Measurements from ENCODE around the gene FHOD3. TPM values are rescaled to one million over a fixed set of nuclear protein-coding genes. Genes with fewer than 3 reads are reported as not detected.
"Not testable (repeated sequence)": the region's sequence is repeated elsewhere in the genome, so short reads cannot be mapped to it uniquely, and the experiment has no call there.

Gene FHOD3
- polyA plus RNA-seq, 1 donor from 2014 or later, result not detected

DNA sequence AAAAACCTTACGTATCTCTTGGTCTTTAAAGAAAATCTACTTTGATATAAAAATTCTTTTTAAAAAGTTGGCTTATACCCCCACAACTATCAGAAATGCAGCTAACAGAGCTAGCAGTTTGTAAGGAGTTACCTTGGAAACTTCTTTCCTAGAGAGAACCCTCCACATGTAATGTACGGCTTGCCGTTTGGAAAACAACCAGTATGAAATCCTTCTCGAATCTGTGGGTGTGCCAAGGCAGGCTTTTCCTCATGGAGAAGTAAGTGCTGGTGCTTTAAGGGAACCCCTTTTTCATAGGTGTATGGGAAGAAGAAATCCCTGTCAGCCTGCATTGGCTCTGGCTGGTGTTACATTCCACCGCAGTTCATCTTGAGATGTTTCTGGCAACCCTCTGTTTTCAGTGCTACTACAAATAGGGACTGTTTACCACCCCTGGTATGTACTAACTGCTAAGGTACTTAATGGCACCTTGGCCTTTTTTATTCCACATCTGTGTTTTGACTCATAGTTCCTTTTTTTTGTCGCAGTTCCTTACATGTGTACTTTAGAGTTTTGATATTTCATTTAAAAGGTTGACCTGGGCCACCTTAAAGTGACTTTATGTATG, 248.4 kb downstream of the FHOD3 start:
- H3K36me3 Mint-ChIP-seq, result no peaks in the 10 kb centered on the region
- peaks cover 0 to 1% (median 0%) of the 10 kb centered on the region in 3 donors for H3K4me1 Mint-ChIP-seq
- H3K27me3 Mint-ChIP-seq, result no peaks in the 10 kb centered on the region
- no peaks in the 10 kb centered on the region for H3K9me3 Mint-ChIP-seq
- H3K27ac Mint-ChIP-seq, result no peak overlapping the region
- no peak overlapping the region for H3K4me3 Mint-ChIP-seq

DNA sequence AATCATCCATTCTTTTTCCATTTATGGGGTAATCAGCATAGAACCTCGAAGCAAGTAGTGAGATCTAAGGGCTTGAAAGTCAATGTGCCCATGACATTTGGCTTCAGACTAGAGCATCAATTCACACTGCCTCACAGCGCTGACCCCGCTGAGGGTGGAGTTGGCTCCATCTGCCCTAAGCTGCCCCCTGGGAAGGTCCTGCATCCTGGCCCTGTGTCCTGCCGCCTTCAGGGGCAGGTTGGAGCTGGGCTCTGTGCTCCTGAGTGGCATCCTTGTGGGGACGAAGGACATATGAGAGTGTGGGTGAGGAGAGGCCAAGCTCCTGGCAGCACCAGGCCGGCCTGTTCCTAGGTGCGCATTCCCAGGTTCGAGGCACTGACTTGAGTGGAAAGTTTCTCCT, 249.4 kb downstream of the FHOD3 start:
- H3K36me3 Mint-ChIP-seq, result no peaks in the 10 kb centered on the region
- peaks cover 0 to 3% (median 0%) of the 10 kb centered on the region in 3 donors for H3K9me3 Mint-ChIP-seq
- H3K4me3 Mint-ChIP-seq, result no peak overlapping the region
- H3K27me3 Mint-ChIP-seq, result no peaks in the 10 kb centered on the region
- H3K4me1 Mint-ChIP-seq, result peaks cover 0 to 1% (median 0%) of the 10 kb centered on the region in 3 donors
- no peak overlapping the region for H3K27ac Mint-ChIP-seq

DNA sequence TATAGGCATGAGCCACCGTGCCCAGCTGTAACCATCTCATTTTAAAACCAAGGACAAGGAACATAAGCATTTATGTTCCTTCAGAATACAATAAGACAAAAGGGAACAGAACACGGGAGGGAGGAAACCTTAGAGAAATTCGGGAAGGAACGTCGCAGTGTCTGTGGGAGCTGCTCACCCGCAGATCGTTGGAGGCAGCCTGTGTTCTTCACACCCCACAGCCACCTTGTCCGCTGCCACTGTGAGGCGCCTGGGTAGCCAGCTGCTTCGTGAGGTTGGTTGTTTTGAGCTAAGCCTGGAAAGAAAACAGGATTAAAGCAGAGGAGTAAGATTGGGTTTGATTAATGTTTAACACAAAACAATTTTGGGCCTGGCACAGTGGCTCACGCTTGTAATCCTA, 250.0 kb downstream of the FHOD3 start:
- H3K36me3 Mint-ChIP-seq, result no peaks in the 10 kb centered on the region
- no peak overlapping the region for H3K27ac Mint-ChIP-seq
- H3K9me3 Mint-ChIP-seq, result peaks cover 0 to 3% (median 3%) of the 10 kb centered on the region in 3 donors
- H3K4me1 Mint-ChIP-seq, result peaks cover 0 to 1% (median 0%) of the 10 kb centered on the region in 3 donors
- H3K4me3 Mint-ChIP-seq, result no peak overlapping the region
- H3K27me3 Mint-ChIP-seq, result no peaks in the 10 kb centered on the region

DNA sequence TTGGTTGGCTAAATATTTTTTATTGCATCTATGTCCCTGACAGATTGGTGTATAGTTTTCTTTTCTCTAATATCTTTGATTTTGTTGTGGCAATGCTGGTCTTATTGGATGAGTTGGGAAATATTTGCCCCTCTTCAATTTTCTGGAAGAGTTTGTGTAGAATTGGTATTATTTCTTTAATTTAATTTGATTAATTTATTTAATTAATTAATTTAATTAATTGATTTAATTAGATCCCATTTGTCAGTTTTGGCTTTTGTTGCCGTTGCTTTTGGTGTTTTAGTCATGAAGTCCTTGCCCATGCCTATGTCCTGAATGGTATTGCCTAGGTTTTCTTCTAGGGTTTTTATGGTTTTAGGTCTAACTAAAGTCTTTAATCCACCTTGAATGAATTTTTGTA, 253.8 kb downstream of the FHOD3 start:
- not testable (repeated sequence) for H3K4me1 Mint-ChIP-seq, H3K9me3 Mint-ChIP-seq, H3K36me3 Mint-ChIP-seq, H3K27me3 Mint-ChIP-seq, H3K27ac Mint-ChIP-seq, H3K4me3 Mint-ChIP-seq

DNA sequence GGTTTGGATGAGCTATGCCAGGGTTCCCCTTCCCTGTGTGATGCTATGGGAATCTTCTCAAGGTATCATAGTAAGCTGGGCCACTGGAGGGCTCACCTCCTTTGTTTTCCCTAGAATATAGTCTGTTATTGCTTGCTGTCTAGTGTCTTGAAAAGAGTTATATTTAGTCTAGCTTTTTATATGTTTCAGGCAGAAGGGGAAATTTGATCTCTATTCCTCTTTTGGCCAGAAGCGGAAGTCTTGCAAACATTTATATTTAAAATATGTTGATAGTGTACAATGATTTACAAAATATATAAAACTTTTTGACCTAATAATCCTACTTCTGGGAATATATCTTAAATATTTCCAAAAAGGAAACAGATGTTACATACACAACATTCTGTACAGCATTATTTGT, 260.7 kb downstream of the FHOD3 start:
- H3K9me3 Mint-ChIP-seq, result peaks cover 0 to 4% (median 0%) of the 10 kb centered on the region in 3 donors
- H3K36me3 Mint-ChIP-seq, result no peaks in the 10 kb centered on the region
- H3K27me3 Mint-ChIP-seq, result peaks cover 4% of the 10 kb centered on the region
- peaks cover 0 to 2% (median 0%) of the 10 kb centered on the region in 3 donors for H3K4me1 Mint-ChIP-seq
- H3K27ac Mint-ChIP-seq, result no peak overlapping the region
- no peak overlapping the region for H3K4me3 Mint-ChIP-seq

DNA sequence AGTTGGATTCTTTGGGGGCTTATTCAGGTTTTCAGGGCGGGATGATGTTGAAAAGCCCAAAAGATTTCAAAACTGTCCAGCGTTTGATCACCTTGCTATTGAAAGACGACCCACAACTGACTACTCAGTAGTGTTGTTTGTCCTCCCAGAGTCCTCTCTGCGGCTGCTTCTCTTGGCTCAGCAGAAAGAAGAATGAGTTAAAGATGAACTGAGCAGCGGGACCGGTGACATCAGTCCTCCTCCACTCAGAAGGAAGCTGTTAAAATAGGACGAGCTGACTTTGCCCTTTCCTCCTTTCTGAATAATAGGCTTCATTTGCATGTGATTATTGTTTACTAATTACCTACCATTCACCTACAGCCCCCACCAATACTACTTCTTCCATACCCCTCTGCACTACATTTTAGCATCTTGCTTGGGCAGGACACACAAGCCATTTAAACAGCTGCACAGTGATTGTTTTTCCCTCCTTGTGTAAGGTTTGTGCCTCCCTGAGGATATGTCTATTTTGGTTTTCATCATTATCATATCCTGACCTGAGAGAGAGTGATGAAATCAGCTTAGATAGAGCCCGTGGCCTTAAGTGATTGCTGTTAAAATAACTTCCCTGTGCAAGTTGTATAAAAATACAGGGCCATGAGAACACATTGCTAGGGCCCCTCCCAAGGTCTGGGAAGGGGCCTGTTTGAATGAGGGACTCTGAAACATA, 261.8 kb downstream of the FHOD3 start:
- Mint-ChIP-seq H3K27ac (no peak overlapping the region), H3K36me3 (no peaks in the 10 kb centered on the region), H3K9me3 (peaks cover 0 to 3% (median 0%) of the 10 kb centered on the region in 3 donors), H3K4me3 (no peak overlapping the region), H3K4me1 (peaks cover 0 to 2% (median 0%) of the 10 kb centered on the region in 3 donors), H3K27me3 (peaks cover 4% of the 10 kb centered on the region)

DNA sequence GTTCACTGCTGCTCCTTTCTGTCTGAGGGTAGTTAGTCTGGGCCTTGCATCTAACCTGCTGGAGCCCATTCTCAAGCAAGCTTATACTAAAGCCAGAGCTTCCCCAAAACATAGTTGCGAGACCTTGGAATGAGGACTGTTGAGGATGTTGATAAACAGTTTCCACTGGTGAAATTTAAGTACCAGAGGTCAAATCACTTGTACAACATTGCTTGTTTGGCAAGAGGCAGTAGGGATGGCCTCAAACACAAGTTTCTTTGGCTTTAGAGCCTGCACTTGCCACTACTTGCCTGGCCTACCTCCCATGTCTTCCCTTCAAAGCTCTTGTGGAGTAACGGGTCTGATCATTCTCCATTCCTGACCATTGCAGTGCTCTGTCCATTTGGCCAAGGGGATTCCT, 262.7 kb downstream of the FHOD3 start:
- H3K4me1 Mint-ChIP-seq, result peaks cover 0 to 2% (median 0%) of the 10 kb centered on the region in 3 donors
- no peaks in the 10 kb centered on the region for H3K36me3 Mint-ChIP-seq
- H3K27me3 Mint-ChIP-seq, result peaks cover 4% of the 10 kb centered on the region
- no peak overlapping the region for H3K4me3 Mint-ChIP-seq
- H3K9me3 Mint-ChIP-seq, result peaks cover 0 to 3% (median 0%) of the 10 kb centered on the region in 3 donors
- no peak overlapping the region for H3K27ac Mint-ChIP-seq

DNA sequence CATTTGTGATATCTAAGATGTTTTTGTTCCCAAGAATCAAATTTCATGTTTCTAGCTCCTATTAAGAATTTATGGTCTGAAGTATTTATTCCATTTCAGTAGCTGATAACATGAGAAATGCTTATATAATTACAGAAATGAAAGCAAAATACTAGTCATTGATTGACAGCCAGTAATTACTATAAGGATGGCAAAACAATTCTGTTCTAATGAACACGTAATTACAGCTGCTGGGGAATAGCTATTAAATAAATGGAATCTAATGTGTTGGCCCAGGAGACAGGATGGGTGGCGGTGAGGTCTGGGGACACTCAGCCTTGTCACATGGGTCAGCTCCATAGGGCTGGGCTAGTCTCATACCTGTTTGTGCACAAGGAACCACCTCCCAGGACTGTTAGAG, 263.5 kb downstream of the FHOD3 start:
- H3K4me3 Mint-ChIP-seq, result no peak overlapping the region
- H3K9me3 Mint-ChIP-seq, result no peaks in the 10 kb centered on the region
- no peaks in the 10 kb centered on the region for H3K36me3 Mint-ChIP-seq
- H3K27me3 Mint-ChIP-seq, result peaks cover 7% of the 10 kb centered on the region
- peaks cover 0 to 2% (median 0%) of the 10 kb centered on the region in 3 donors for H3K4me1 Mint-ChIP-seq
- no peak overlapping the region for H3K27ac Mint-ChIP-seq

DNA sequence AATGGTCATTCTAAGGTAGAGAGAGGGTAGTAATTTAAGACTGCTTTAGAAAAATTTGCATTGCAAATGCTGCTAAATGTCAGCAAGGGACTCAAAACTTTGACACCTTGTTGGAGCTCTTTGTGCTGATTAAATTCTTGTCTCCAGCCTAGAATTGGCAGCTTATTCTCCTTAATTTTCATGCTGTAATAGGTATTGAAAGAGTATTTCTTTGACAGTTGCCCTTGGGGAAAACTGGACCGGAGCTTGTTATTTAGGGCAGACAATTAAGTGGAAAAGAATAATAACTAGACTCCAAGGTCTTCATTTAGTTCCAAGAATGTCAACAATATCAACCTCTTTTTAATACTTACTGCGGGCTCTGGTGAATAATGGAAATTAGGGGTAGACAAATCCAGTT, 267.3 kb downstream of the FHOD3 start:
- Mint-ChIP-seq H3K27ac (no peak overlapping the region), H3K36me3 (peaks cover 3% of the 10 kb centered on the region), H3K4me1 (no peaks in the 10 kb centered on the region), H3K4me3 (no peak overlapping the region), H3K9me3 (no peaks in the 10 kb centered on the region), H3K27me3 (peaks cover 7% of the 10 kb centered on the region)

DNA sequence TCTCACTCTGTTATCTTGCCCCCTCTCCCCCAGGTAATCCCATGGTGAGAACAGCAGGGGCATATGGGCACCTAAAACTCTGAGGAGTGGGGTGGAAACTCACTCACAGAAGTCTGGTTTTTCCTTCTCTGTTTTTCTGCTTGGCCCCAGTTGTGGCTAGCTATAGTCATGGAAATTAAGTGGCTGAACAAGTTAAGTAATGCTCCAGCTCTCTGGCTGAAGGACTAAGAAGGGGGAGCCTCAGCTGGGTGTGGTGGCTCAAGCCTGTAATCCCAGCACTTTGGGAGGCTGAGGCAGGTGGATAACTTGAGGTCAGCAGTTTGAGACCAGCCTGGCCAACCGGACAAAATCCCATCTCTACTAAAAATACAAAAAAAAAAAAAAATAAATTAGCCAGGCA, 270.3 kb downstream of the FHOD3 start:
- no peak overlapping the region for H3K27ac Mint-ChIP-seq
- no peaks in the 10 kb centered on the region for H3K9me3 Mint-ChIP-seq
- H3K27me3 Mint-ChIP-seq, result peaks cover 2% of the 10 kb centered on the region
- peaks cover 0 to 3% (median 0%) of the 10 kb centered on the region in 3 donors for H3K4me1 Mint-ChIP-seq
- no peak overlapping the region for H3K4me3 Mint-ChIP-seq
- H3K36me3 Mint-ChIP-seq, result peaks cover 3% of the 10 kb centered on the region

DNA sequence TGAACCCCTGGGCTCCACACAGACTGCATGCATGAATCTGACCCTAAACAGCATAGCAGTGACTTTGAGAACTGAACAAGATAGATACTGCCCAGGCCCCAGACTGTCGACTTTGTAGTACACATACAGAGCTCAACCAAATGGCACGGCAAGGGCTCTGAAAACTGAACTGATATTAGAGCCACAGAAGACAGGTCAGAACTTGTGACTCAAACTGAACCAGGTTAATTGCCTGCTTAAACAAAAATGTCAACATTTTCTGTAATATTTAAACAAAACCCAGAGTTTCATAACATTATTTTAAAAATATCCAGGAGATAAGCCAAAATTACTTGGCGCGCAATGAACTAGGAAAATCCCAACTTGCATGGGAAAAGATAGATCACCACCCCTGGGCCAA, 271.0 kb downstream of the FHOD3 start:
- Mint-ChIP-seq H3K9me3 (no peaks in the 10 kb centered on the region), H3K4me3 (no peak overlapping the region), H3K36me3 (peaks cover 3% of the 10 kb centered on the region), H3K27ac (no peak overlapping the region), H3K27me3 (peaks cover 2% of the 10 kb centered on the region), H3K4me1 (peaks cover 0 to 3% (median 0%) of the 10 kb centered on the region in 3 donors)

DNA sequence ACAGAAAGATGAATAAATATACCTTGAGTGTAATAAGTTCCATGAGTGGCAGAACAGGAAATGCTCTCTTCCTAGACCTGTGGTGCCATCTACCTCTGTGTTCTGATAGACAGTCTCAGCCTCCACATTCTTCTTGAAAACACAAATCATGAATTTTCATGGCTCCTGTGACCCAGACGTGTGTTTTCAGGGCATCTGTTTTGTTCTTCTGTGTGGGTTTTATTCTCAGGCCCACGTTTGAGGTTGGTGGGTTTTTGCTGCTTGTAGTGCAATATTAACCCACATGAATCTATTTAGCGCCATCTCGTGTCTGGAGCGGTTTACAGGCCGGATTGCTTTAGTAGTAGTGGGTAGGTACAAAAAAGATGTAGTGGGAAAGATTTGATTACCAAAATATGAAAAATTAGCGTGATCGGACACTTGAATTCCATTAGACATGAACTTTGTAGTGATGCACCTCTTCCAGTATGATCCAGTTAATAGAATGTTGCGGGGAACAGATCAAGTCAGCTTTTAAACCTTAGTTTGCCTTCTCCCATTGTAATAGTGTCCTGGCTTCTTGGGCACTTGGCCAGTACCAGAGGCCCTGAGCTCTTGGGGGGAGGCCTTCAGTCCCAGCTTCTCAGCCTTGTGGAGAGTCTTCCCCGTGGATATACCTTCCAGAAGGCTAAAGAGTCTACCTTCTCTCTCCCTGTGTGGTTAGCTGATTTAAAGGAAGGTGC, 274.8 kb downstream of the FHOD3 start:
- peaks cover 1% of the 10 kb centered on the region for H3K27me3 Mint-ChIP-seq
- no peaks in the 10 kb centered on the region for H3K9me3 Mint-ChIP-seq
- H3K27ac Mint-ChIP-seq, result no peak overlapping the region
- no peak overlapping the region for H3K4me3 Mint-ChIP-seq
- H3K36me3 Mint-ChIP-seq, result no peaks in the 10 kb centered on the region
- H3K4me1 Mint-ChIP-seq, result peaks cover 0 to 3% (median 0%) of the 10 kb centered on the region in 3 donors

DNA sequence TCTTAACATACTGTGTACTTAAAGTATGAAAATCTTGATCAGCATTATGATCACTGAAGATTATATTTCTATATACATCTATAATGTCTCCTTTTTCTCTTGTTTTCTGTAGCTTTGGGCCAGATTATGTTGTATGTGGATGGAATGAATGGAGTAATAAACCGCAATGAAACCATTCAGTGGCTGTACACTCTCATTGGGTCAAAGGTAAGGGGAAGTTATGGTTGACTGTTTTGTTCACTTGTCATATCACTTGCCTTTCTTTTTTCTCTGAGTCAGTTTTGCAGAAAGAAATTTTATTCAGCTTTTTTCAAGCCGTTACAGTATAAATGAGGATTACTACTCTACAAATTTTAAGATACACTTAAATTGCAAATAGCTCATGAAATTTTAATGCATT, 278.8 kb downstream of the FHOD3 start:
- Mint-ChIP-seq H3K36me3 (no peaks in the 10 kb centered on the region), H3K4me3 (no peak overlapping the region), H3K27me3 (peaks cover 4% of the 10 kb centered on the region), H3K4me1 (peaks cover 0 to 3% (median 1%) of the 10 kb centered on the region in 3 donors), H3K27ac (no peak overlapping the region), H3K9me3 (no peaks in the 10 kb centered on the region)

DNA sequence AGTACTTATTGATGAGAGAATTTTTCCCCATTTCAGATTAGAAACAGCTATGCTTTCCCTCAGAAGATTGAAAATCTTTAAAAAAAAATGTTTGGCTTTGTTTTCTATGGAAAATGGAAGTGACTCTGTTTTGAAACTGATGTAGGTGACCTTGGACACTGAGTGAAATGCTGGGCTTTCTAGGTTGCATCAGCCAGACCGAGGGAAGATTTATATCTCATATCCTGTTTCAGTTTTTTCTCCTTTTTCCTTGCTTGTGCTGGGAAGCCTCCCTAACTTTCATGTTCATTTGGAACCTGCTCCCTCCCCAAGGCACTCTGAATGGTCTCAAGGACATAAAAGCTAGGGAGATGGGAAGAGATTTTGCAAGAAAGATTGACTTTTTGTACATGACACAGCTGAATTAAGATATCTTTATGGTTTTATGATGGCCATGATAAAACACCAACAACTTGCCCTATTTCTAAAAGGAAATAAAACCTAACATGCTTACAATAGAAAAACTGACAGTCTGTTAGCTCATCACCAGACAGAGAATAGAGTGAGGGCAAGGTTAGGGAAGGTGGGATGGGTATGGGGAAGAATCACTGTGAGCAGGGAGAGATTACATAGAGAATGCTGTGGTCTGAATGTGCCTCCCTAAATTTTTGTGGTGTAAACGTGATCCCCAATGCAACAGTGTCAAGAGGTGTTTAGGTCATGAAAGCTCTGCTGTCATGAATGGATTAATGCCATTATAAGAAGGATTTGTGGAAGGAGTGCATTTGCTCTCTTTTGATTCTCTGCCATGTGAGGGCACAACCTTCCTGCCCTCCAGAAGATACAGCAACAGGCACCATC, 281.6 kb downstream of the FHOD3 start:
- Mint-ChIP-seq H3K4me1 (peaks cover 0 to 1% (median 0%) of the 10 kb centered on the region in 3 donors), H3K4me3 (no peak overlapping the region), H3K27ac (no peak overlapping the region), H3K9me3 (no peaks in the 10 kb centered on the region), H3K36me3 (no peaks in the 10 kb centered on the region), H3K27me3 (peaks cover 4% of the 10 kb centered on the region)

DNA sequence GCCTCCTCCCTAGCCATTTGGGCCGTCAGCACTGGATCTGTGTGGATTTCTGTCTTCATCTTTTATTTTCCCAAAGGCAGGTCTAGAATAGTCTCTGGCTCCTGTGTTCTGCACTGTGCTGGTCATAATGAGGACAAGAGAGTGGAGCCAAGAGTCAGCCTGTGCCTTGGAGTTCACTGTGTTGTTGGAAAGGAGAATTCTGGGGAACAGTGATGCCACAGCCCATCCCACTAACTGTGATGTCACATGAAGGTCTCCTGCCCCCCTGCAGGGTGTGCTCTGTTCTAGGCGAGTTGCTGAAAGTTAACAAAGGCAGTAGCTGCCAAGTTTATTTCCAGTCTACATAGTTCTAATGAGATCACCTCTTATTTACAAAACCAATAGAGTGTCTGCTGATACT, 282.8 kb downstream of the FHOD3 start:
- Mint-ChIP-seq H3K27ac (no peak overlapping the region), H3K27me3 (peaks cover 4% of the 10 kb centered on the region), H3K4me3 (no peak overlapping the region), H3K9me3 (no peaks in the 10 kb centered on the region), H3K36me3 (no peaks in the 10 kb centered on the region), H3K4me1 (peaks cover 0 to 1% (median 0%) of the 10 kb centered on the region in 3 donors)
